Spleen (tissue), 7 donors: Measurements from ENCODE around the gene TCOF1.

Experiments
- CTCF ChIP-seq, 11 experiments: fragments of 200-600 bp in 7 of 11; fragments of 450-650 bp in 4 of 11; sonication (generic) in 4 of 11; IDR thresholded peaks in 8 of 11; conservative IDR thresholded peaks in 3 of 11; 1 replicate in 7 of 11; 2 replicates in 4 of 11; pipeline versions ENCODE4 v1.4.0 to v1.8.0; 2016 to 2021; ENCODE audit warnings: antibody characterized with exemption in 11 of 11, inconsistent platforms in 4 of 11, mild to moderate bottlenecking in 1 of 11
- POLR2A ChIP-seq, 3 donors: fragments of 450-650 bp; IDR thresholded peaks; one replicate each; pipeline ENCODE4 v1.5.1; 2017; ENCODE audit warnings: antibody characterized with exemption in 3 of 3, mild to moderate bottlenecking in 1 of 3
- donor health status: DM: no; HTN: no; CAD: no; lungs with moderate emphysema.
- donor health status: DM: no; HTN: no; CAD: no.
- donor health status: DM: no; HTN: no; CAD: no.

GRCh38 chr5:150309101-150309885 is 48.2 kb upstream of the TCOF1 start:
- TF ChIP-seq CTCF (IDR thresholded peaks at IDR 0.05 in 8 of 11, conservative IDR thresholded peaks at IDR 0.05 in 3 of 11), result no peak
- no peak for TF ChIP-seq POLR2A (IDR thresholded peaks at IDR 0.05)
